Endothelial cell of umbilical vein (primary cell): ENCODE data around the gene CNEP1R1.

ENCODE experiments used
- CTCF ChIP-seq, 2 donors: IDR thresholded peaks; 1 replicate in 1 of 2; 2 replicates in 1 of 2; pipeline ENCODE4 v1.5.1; 2011; ENCODE audit warnings: low read length in 2 of 2, mild to moderate bottlenecking in 2 of 2, moderate library complexity in 2 of 2, control low read depth in 1 of 2, inconsistent platforms in 1 of 2, low read depth in 1 of 2; ENCODE audit not compliant: insufficient read depth in 1 of 2; ENCODE audit errors: extremely low read depth in 1 of 2
- EZH2 ChIP-seq: IDR thresholded peaks from 2 replicates; pipeline ENCODE4 v1.6.1; 2012; ENCODE audit warnings: borderline replicate concordance, low read depth, mild to moderate bottlenecking, moderate library complexity, low read length, inconsistent platforms; ENCODE audit not compliant: severe bottlenecking
- MAX ChIP-seq: IDR thresholded peaks from 2 replicates; pipeline ENCODE4 v1.6.1; 2011; ENCODE audit not compliant: insufficient read depth, insufficient read length
- POLR2AphosphoS5 ChIP-seq: IDR thresholded peaks from 2 replicates; pipeline ENCODE4 v1.6.1; 2012; ENCODE audit warnings: low read depth, mild to moderate bottlenecking, control low read depth, low read length, moderate library complexity; ENCODE audit not compliant: insufficient read depth

DNA sequence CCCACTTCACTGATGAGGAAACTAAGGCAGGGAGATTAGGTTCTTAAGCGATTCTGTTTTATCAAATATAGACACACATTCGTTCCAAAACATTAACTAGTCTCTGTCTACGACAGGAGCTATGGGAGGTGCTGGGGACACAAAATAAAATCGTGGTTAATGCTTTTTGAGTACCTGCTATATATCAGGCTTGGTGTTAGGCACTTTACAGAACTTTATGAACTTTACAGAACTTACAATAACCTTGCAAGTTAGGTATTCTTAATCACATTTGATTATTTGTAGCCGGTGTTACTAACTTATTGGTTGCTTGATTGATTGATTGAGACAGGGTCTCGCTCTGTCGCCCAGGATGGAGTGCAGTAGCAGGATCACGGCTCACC, 40.2 kb downstream of the CNEP1R1 start:
- TF ChIP-seq EZH2, result no peak
- TF ChIP-seq POLR2AphosphoS5, result no peak
- TF ChIP-seq MAX, result no peak
- TF ChIP-seq CTCF (IDR thresholded peaks at IDR 0.05; ENCODE audit: extremely low read depth in 1 of 2, insufficient read depth in 1 of 2, low read depth in 1 of 2, low read length in 2 of 2), result no peak
